ENCODE measurements around the gene DNM1. TPM values are rescaled to one million over a fixed set of nuclear protein-coding genes. Genes with fewer than 3 reads are reported as not detected.

DNM1 gene
- total RNA-seq, 1 experiment from 2014 or later: 3.9 TPM

DNA sequence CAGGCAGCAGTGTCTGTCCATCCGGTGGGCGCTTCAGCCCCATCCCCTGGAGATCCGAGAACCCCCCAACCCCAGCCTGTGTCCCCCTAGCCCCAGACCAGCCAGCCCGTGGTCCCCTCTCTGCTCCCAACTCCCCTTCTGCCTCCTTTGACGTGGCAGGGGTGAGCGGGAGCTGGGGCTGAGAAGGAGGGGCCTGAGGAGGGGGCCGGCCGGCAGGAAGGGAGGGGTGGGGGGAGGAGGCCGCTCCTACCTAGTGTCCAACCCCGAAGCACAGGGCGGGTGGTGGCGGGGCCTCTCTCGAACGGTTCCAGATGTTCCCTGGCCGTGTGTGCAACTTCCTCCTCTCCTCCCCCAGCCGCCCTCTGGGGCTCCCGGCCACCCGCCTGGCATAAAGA, 41.7 kb downstream of the DNM1 start:
- Mint-ChIP-seq H3K9me3 (ENCODE audit: unreplicated experiment) (no peaks in the 10 kb centered on the region), H3K36me3 (ENCODE audit: insufficient read depth, unreplicated experiment) (peaks cover 5% of the 10 kb centered on the region), H3K27me3 (ENCODE audit: insufficient read depth, unreplicated experiment) (no peaks in the 10 kb centered on the region), H3K4me3 (ENCODE audit: unreplicated experiment) (no peak overlapping the region), H3K4me1 (ENCODE audit: low read depth, unreplicated experiment) (peaks cover 5% of the 10 kb centered on the region), H3K27ac (ENCODE audit: unreplicated experiment) (no peak overlapping the region)
- H3K4me3 ChIP-seq (ENCODE audit: low read depth, low read length): no peak overlapping the region
- CTCF ChIA-PET: no interaction called here
- H3K36me3 ChIP-seq (ENCODE audit: control insufficient read depth, insufficient read depth, low read length): no peaks in the 10 kb centered on the region
- POLR2A ChIA-PET: no interaction called here
- H3K4me1 ChIP-seq: no peaks in the 10 kb centered on the region
- no peak for DNase-seq
- BruUV-seq (replicated peaks): no TSS peak
- TF ChIP-seq, protein P1, sequence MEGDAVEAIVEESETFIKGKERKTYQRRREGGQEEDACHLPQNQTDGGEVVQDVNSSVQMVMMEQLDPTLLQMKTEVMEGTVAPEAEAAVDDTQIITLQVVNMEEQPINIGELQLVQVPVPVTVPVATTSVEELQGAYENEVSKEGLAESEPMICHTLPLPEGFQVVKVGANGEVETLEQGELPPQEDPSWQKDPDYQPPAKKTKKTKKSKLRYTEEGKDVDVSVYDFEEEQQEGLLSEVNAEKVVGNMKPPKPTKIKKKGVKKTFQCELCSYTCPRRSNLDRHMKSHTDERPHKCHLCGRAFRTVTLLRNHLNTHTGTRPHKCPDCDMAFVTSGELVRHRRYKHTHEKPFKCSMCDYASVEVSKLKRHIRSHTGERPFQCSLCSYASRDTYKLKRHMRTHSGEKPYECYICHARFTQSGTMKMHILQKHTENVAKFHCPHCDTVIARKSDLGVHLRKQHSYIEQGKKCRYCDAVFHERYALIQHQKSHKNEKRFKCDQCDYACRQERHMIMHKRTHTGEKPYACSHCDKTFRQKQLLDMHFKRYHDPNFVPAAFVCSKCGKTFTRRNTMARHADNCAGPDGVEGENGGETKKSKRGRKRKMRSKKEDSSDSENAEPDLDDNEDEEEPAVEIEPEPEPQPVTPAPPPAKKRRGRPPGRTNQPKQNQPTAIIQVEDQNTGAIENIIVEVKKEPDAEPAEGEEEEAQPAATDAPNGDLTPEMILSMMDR (IDR thresholded peaks at IDR 0.05; ENCODE audit: insufficient read depth in 1 of 2, low read depth in 1 of 2, low read length in 1 of 2, severe bottlenecking in 1 of 2, unreplicated experiment in 1 of 2): no peak
- no peaks in the 10 kb centered on the region for H3K9me3 ChIP-seq
- no peaks in the 10 kb centered on the region for H3K27me3 ChIP-seq (replicated peaks; ENCODE audit: control insufficient read depth, insufficient read depth, low read length)
- intact Hi-C loops (cut with micrococcal nuclease; ENCODE audit: unreplicated experiment): no loop called here

DNA sequence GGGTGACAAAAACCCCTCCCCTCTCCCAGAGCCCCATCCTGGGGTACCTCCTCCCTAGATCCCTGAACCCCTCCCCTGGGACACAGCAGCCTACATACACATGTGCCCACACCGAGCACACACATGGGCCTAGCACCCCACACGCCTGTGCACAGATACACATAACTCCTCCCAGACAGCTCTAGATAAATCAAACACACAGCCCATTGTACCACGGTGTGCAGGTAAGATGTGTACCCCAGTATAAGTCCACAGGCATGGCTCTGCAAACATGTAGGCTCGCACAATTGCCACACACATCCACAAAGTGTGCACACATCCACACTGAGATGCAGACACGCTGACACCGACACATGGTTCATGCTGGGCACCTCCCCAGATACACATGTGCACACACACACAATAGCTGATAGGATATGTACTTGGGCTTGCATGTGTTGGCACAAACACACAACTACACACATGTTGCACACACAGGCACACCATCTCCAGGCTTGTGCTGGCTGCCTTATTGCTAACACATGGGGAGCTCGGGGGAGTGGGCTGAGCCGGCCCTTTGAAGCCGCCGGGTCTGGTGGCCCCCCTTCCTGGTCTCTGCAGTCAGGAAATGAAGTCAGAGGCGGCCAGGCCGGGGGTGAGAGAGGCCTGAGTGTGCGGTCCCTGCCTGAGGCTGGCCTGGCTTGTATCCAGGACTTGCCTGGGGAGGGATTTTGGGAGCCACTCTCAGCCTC, 42.4 kb downstream of the DNM1 start:
- BruUV-seq (replicated peaks): no TSS peak

DNA sequence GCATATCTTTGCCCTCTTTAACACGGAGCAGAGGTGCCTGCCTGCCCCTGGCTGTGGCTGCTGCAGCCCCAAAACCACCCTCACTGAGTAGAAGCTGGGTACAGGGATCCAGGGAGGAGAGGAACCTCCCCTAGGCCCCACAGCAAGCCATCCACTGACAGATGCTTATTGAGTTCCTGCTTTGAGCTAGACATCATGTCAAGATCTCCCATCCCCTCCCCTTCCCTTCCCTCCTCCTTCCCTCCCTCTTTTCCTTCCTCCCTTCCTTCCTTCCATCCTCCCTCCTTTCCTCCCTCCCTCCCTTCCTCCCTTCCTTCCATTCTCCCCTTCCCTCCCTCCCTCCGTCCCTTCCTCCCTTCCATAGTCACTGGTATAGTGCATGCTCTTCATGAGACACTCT, 43.3 kb downstream of the DNM1 start:
- no peak overlapping the region for H3K4me3 ChIP-seq (ENCODE audit: low read depth, low read length)
- intact Hi-C loops (cut with micrococcal nuclease; ENCODE audit: unreplicated experiment): no loop called here
- Mint-ChIP-seq H3K27me3 (ENCODE audit: insufficient read depth, unreplicated experiment) (no peaks in the 10 kb centered on the region), H3K4me3 (ENCODE audit: unreplicated experiment) (no peak overlapping the region), H3K4me1 (ENCODE audit: low read depth, unreplicated experiment) (peaks cover 5% of the 10 kb centered on the region), H3K9me3 (ENCODE audit: unreplicated experiment) (no peaks in the 10 kb centered on the region), H3K27ac (ENCODE audit: unreplicated experiment) (no peak overlapping the region), H3K36me3 (ENCODE audit: insufficient read depth, unreplicated experiment) (peaks cover 5% of the 10 kb centered on the region)
- H3K27me3 ChIP-seq (replicated peaks; ENCODE audit: control insufficient read depth, insufficient read depth, low read length): no peaks in the 10 kb centered on the region
- DNase-seq: no peak
- ChIA-PET POLR2A (no interaction called here), CTCF (interaction anchor here (1.4 kb wide), 1 partner anchor 9 kb away, joined by 3 read pairs; no protein-coding TSS in a partner anchor)
- no peaks in the 10 kb centered on the region for H3K36me3 ChIP-seq (ENCODE audit: control insufficient read depth, insufficient read depth, low read length)
- no peaks in the 10 kb centered on the region for H3K9me3 ChIP-seq
- no TSS peak for BruUV-seq (replicated peaks)
- peaks cover 3% of the 10 kb centered on the region; the same call in 1 of the 2 replicates for H3K4me1 ChIP-seq
- TF ChIP-seq, protein P1 (IDR thresholded peaks at IDR 0.05; ENCODE audit: insufficient read depth in 1 of 2, low read depth in 1 of 2, low read length in 1 of 2, severe bottlenecking in 1 of 2, unreplicated experiment in 1 of 2): no peak

More for the DNA sequence above, 42.4 kb downstream of the DNM1 start:
- H3K4me3 ChIP-seq (ENCODE audit: low read depth, low read length): no peak overlapping the region
- TF ChIP-seq, protein P1 (IDR thresholded peaks at IDR 0.05; ENCODE audit: insufficient read depth in 1 of 2, low read depth in 1 of 2, low read length in 1 of 2, severe bottlenecking in 1 of 2, unreplicated experiment in 1 of 2): no peak
- CTCF ChIA-PET: interaction anchor here (1.4 kb wide), 1 partner anchor 9 kb away, joined by 3 read pairs; no protein-coding TSS in a partner anchor
- H3K9me3 ChIP-seq: no peaks in the 10 kb centered on the region
- DNase-seq: no peak
- H3K36me3 ChIP-seq (ENCODE audit: control insufficient read depth, insufficient read depth, low read length): no peaks in the 10 kb centered on the region
- intact Hi-C loops (cut with micrococcal nuclease; ENCODE audit: unreplicated experiment): no loop called here
- POLR2A ChIA-PET: no interaction called here
- peaks cover 5% of the 10 kb centered on the region for H3K36me3 Mint-ChIP-seq (ENCODE audit: insufficient read depth, unreplicated experiment)
- no peaks in the 10 kb centered on the region for H3K27me3 ChIP-seq (replicated peaks; ENCODE audit: control insufficient read depth, insufficient read depth, low read length)
- H3K4me1 Mint-ChIP-seq (ENCODE audit: low read depth, unreplicated experiment): peaks cover 5% of the 10 kb centered on the region
- H3K4me3 Mint-ChIP-seq (ENCODE audit: unreplicated experiment): no peak overlapping the region
- H3K9me3 Mint-ChIP-seq (ENCODE audit: unreplicated experiment): no peaks in the 10 kb centered on the region
- no peaks in the 10 kb centered on the region for H3K27me3 Mint-ChIP-seq (ENCODE audit: insufficient read depth, unreplicated experiment)
- H3K4me1 ChIP-seq: no peaks in the 10 kb centered on the region
- H3K27ac Mint-ChIP-seq (ENCODE audit: unreplicated experiment): no peak overlapping the region

All from Caco-2 (cell line).